Chondrocyte (in vitro differentiated cells): ENCODE measurements around the gene MRPL47. TPM values are rescaled to one million over a fixed set of nuclear protein-coding genes. Genes with fewer than 3 reads are reported as not detected.

Experiments used
- DNase-seq: peaks from one replicate; pipeline ENCODE4 v3.0.0; 2021; ENCODE audit warnings: mixed read lengths, low spot score
- H3K27ac Mint-ChIP-seq: one replicate; pipeline ENCODE4 v1.8.0; 2021; ENCODE audit warnings: mild to moderate bottlenecking, moderate library complexity, mixed read lengths; ENCODE audit not compliant: unreplicated experiment
- H3K27me3 Mint-ChIP-seq: 2 replicates; pipeline ENCODE4 v1.8.0; 2021; ENCODE audit warnings: low read depth, mixed read lengths
- H3K36me3 Mint-ChIP-seq: 2 replicates; pipeline ENCODE4 v1.8.0; 2021; ENCODE audit warnings: low read depth, mixed read lengths
- H3K4me1 Mint-ChIP-seq: 2 replicates; pipeline ENCODE4 v1.8.0; 2021; ENCODE audit warnings: low read depth, mild to moderate bottlenecking, mixed read lengths
- H3K4me3 Mint-ChIP-seq: one replicate; pipeline ENCODE4 v1.8.0; 2021; ENCODE audit warnings: mild to moderate bottlenecking, moderate library complexity, mixed read lengths; ENCODE audit not compliant: unreplicated experiment
- H3K9me3 Mint-ChIP-seq: 2 replicates; pipeline ENCODE4 v1.8.0; 2021; ENCODE audit warnings: low read depth, mixed read lengths
- total RNA-seq: library from RNA; stranded (reverse); gene quantifications from 3 replicates; pipeline ENCODE4 v1.2.1, GENCODE V29; 2021
- TF ChIP-seq, protein P1 (sequence below): fragments of 200-600 bp; sonication (generic); IDR thresholded peaks from 2 replicates; pipeline ENCODE4 v1.5.0; 2021; ENCODE audit warnings: antibody characterized with exemption, mild to moderate bottlenecking, moderate library complexity

Gene MRPL47
- total RNA-seq, 1 donor from 2014 or later, result 34.0 TPM

DNA sequence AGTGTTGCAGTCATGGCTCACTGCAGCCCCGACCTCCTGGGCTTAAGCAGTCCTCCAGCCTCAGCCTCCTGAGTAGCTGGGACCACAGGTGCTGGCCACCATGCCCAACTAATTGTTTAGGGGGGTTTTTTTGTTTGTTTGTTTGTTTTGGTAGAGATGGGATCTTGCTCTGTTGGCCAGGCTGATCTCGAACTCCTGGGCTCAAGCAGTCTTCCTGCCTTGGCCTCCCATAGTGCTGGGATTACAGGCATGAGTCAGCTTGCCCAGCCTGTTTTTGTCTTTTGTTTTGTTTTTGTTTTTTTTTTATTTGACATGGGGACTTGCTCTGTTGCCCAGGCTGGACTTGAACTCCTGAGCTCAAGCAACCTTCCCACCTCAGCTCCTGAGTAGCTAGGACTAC lies 17.6 kb upstream of the MRPL47 start:
- H3K27ac Mint-ChIP-seq, result no peak overlapping the region
- DNase-seq, result no peak
- peaks cover 3% of the 10 kb centered on the region for H3K4me1 Mint-ChIP-seq
- no peaks in the 10 kb centered on the region for H3K9me3 Mint-ChIP-seq
- TF ChIP-seq, protein P1, sequence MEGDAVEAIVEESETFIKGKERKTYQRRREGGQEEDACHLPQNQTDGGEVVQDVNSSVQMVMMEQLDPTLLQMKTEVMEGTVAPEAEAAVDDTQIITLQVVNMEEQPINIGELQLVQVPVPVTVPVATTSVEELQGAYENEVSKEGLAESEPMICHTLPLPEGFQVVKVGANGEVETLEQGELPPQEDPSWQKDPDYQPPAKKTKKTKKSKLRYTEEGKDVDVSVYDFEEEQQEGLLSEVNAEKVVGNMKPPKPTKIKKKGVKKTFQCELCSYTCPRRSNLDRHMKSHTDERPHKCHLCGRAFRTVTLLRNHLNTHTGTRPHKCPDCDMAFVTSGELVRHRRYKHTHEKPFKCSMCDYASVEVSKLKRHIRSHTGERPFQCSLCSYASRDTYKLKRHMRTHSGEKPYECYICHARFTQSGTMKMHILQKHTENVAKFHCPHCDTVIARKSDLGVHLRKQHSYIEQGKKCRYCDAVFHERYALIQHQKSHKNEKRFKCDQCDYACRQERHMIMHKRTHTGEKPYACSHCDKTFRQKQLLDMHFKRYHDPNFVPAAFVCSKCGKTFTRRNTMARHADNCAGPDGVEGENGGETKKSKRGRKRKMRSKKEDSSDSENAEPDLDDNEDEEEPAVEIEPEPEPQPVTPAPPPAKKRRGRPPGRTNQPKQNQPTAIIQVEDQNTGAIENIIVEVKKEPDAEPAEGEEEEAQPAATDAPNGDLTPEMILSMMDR, result no peak
- no peaks in the 10 kb centered on the region for H3K27me3 Mint-ChIP-seq
- no peak overlapping the region for H3K4me3 Mint-ChIP-seq
- H3K36me3 Mint-ChIP-seq, result peaks cover 37% of the 10 kb centered on the region

DNA sequence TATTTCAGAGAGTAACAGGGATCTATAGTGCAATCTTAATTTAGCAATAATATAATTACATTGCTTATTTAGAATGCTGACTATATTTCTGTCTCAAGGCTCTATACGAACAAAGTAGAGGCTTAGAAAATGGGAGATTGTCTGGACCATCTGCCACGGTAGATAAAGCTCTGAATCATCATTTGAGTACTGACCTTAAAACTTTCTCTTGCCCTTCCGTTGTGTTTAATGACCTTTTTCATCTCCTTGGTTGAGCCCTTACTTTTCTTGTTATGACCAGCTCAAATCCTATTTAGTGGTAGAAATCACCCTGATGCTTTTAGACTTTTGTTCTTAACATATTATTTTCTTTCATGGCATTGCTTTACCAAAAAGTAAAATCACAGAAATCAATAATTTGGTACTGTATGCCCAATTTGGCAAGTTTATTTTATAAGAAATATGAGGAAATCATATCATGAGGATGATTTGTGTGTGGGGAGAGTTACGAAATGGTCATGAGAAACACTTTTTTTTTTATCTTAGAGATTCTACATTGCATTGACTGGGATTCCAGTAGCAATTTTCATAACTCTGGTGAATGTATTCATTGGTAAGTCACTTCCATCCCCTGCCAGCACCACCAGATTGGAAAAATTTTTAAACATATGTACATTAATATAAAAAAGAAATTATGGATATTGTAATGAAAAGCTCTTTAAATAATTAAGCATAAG lies 11.2 kb upstream of the MRPL47 start:
- H3K4me3 Mint-ChIP-seq, result no peak overlapping the region
- no peaks in the 10 kb centered on the region for H3K9me3 Mint-ChIP-seq
- peaks cover 15% of the 10 kb centered on the region for H3K4me1 Mint-ChIP-seq
- no peak for DNase-seq
- H3K36me3 Mint-ChIP-seq, result peaks cover 15% of the 10 kb centered on the region
- H3K27ac Mint-ChIP-seq, result no peak overlapping the region
- TF ChIP-seq, protein P1, result no peak
- H3K27me3 Mint-ChIP-seq, result no peaks in the 10 kb centered on the region

GRCh38 chr3:179613807-179614206 lies 9.4 kb upstream of the MRPL47 start:
- TF ChIP-seq, protein P1, result no peak
- Mint-ChIP-seq H3K27me3 (no peaks in the 10 kb centered on the region), H3K36me3 (peaks cover 7% of the 10 kb centered on the region), H3K4me3 (no peak overlapping the region), H3K4me1 (peaks cover 15% of the 10 kb centered on the region), H3K27ac (peak overlapping the region; percentile 80), H3K9me3 (no peaks in the 10 kb centered on the region)
- no peak for DNase-seq

DNA sequence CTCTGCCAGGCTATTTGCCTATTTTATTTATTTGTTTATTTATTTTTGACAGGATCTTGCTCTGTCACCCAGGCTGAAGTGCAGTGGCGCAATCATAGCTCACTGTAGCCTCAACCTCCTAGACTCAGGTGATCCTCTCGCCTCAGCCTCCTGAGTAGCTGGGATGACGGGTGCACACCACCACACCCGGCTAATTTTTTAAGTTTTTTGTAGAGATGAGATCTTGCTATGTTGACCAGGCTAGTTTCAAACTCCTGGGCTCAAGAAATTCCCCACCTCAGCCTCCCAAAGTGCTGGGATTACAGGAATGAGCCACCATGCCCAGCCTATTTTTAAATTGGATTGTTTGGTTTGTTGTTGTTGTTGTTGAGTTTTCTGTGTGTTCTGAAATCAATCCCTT lies 5.6 kb upstream of the MRPL47 start:
- no peak for DNase-seq
- Mint-ChIP-seq H3K4me1 (peaks cover 27% of the 10 kb centered on the region), H3K9me3 (no peaks in the 10 kb centered on the region), H3K27ac (no peak overlapping the region), H3K36me3 (peaks cover 7% of the 10 kb centered on the region), H3K4me3 (no peak overlapping the region), H3K27me3 (no peaks in the 10 kb centered on the region)
- TF ChIP-seq, protein P1, result no peak

DNA sequence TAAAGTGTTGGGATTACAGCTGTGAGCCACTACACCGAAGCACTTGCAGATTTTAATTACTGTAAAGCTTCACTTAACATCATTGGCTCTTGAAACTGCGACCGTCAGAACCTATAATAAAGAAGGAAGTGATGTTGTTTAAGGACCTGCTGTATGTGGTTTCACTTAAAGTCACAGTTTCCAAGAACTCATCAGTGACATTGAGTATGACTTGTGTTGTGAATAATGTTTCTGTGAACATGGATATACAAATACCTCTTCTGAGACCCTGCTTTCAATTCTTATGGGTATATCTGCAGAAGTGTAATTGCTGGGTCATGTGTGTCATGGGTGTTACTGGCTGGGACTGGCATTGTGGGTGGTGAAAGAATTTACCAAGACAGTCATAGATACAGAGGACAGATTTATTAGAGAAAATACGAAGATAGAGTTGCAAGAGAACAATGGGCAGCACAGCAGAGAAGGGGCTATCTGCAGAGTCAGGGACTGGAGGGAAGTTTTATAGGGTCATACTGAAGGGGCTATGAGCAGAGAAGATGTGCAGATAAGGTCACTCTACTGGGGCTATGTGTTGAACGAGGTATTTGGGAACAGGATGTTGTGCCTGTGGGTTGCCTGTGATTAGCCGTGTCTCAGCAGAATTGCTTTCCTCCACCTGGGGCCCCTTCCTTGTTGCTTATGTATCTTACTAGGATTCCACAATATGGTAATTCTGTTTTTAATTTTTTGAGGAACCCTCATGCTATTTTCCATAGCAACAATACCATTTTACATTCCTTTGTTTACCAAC lies 4.7 kb upstream of the MRPL47 start:
- H3K36me3 Mint-ChIP-seq, result peaks cover 7% of the 10 kb centered on the region
- H3K27me3 Mint-ChIP-seq, result no peaks in the 10 kb centered on the region
- H3K9me3 Mint-ChIP-seq, result no peaks in the 10 kb centered on the region
- DNase-seq, result no peak
- H3K4me3 Mint-ChIP-seq, result no peak overlapping the region
- no peak overlapping the region for H3K27ac Mint-ChIP-seq
- TF ChIP-seq, protein P1, result no peak
- H3K4me1 Mint-ChIP-seq, result peaks cover 28% of the 10 kb centered on the region
